Lung microvascular endothelial cell (primary cell): ENCODE measurements around the gene BMERB1. TPM values are rescaled to one million over a fixed set of nuclear protein-coding genes. Genes with fewer than 3 reads are reported as not detected.
A peak's percentile ranks its signal among the peaks of the same experiment; 100 is the strongest.
"Not testable (repeated sequence)": the region's sequence is repeated elsewhere in the genome, so short reads cannot be mapped to it uniquely, and the experiment has no call there.

Experiments
- DNase-seq, 2 donors: peaks; one replicate each; pipeline versions ENCODE4 v3.0.0 to v3.0.0-alpha.2; 2010; ENCODE audit warnings: low read depth in 2 of 2
- total RNA-seq: library from RNA; depleted of rRNA; stranded (reverse); fragments of >200 nt; gene quantifications from 2 replicates; pipeline ENCODE4 v1.2.1, GENCODE V29; 2014

The BMERB1 gene
- total RNA-seq, 1 donor from 2014 or later, result 12.3 TPM

DNA sequence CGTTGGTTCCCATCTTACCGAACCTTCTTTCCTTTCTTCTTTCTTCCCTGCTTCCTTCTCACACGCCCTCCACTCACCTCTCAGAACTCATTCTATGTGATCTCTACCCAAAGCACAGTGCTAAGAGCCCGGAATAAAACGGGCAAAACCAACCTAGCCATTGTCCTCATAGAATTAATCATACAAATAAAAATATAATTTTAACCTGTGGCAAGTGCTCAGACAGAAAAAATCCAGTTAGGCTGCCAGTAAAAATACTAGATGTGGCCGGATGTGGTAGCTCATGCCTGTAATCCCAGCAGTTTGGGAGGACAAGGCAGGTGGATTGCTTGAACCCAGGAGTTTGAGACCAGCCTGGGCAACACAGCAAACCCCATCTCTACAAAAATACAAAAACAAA is 27.0 kb downstream of the BMERB1 start:
- peak in 1 of 2 donors; percentile 55 for DNase-seq

DNA sequence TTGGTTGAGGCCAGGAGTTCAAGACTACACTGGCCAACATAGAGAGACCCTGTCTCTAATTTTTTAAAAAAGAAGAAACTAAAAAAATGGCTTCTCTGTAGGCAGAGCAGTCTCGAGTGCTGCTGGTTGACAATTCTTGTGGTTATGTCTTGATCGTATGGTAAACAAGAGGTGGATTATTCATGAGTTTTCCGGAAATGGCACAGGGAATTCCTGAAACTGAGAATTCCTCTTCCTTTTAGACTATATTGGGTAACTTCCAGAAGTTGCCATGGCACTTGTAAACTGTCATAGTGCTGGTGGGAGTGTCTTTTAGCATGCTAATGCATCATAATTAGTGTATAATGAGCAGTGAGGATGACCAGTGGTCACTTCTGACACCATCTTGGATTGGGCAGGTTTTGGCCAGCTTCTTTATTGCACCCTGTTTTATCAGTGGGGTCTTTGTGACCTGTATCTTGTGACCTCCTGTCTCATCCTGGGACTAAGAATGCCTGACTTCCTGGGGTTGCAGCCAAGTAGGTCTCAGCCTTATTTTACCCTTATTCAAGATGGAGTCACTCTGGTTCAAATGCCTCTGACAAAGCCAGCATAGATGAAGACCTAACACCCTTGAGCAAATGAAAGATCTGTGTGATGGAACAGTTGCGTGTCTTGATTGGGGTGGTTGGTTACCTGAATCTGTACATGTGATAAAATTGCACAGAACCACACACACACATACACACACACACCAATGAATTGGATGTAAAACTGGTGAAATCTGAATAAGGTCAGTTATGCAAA is 30.2 kb downstream of the BMERB1 start:
- DNase-seq, result peak in 1 of 2 donors; percentile 54

DNA sequence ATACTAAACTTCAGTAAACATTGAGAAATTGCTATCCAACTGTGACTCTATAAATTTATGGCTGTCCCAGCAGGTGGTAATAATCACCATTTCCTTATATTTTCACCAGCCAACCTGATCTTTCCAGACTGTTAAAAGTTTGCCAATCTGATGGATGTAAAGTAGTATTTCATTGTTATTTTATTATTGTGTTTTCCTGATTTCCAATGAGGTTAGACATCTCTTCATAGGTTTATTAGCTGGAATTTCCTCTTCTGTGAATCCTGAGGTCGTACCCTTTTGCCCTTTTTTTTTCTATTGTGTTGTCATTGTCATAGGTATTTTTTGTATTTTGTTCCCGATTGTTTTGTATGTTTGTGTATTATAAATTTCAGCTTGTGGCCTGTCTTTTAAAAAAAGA is 31.7 kb downstream of the BMERB1 start:
- peak in 1 of 2 donors; percentile 79 for DNase-seq

DNA sequence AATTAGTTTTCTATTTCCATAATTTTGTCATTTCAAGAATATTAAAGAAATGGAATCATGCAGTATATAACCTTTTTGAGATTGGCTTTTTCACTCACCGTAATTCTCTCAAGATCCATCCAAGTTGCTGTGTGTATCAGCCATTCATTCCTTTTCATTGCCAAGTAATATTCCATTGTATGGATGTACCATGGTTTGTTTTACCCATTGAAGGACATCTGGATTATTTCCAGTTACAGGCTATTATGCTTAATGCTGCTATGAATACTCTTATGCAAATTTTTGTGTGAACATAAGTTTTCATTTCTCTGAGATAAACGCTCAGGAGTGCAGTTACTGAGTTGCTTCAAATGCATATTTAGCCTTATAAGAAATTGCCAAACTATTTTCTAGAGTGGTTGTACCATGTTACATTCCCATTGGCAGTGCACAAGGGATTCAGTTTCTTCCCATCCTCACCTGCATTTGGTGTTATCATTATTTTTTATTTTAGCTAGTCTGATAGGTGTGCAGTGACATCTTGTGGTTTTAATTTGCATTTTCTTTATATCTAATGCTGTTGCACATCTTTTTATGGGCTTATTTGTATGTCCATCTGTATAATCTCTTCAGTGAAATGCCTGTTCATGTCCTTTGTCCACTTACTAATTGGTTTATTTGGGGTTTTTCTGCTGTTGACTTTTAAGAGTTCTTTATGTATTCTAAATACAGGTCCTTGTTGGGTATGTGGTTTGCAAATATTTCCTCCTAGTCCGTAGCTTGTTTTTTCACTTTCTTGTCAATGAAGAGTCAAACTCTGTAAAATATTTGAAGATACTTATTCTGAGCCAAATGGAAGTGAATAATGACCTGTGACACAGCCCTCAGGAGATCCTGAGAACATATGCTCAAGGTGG is 32.7 kb downstream of the BMERB1 start:
- peak; percentile 25 to 51 for DNase-seq

DNA sequence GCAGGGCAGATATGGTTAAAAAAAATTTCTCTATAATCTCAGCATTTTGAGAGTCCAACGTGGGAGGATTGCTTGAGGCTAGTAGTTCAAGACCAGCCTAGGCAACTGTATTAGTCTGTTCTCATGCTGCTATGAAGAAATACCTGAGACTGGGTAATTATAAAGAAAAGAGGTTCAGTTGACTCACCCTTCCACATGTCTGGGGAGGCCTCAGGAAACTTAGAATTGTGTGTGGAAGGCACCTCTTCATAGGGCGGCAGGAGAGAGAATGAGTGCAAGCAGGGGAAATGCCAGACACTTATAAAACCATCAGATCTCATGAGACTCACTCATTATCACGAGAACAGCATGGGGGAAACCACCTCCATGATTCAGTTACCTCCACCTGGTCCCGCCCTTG is 42.6 kb downstream of the BMERB1 start:
- not testable (repeated sequence) for DNase-seq

DNA sequence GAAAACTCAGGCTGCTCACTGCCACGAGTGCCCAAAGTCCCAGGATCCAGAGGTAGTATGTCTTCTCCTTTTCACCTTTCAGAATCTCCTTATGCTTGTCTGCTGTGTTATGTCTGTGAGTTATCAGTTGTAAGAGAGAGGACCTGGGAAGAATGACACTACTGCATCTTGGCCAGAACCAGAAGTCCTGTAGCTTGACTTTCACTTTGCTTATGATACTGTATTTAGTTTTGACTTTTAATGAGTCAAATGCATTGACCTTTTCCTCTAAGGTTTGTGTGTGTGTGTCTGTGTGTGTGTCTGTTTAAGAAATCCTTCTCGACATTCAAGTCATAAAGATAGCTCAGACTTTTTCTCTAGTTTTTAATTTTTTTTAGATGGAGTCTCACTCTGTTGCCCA is 43.4 kb downstream of the BMERB1 start:
- DNase-seq, result no peak

DNA sequence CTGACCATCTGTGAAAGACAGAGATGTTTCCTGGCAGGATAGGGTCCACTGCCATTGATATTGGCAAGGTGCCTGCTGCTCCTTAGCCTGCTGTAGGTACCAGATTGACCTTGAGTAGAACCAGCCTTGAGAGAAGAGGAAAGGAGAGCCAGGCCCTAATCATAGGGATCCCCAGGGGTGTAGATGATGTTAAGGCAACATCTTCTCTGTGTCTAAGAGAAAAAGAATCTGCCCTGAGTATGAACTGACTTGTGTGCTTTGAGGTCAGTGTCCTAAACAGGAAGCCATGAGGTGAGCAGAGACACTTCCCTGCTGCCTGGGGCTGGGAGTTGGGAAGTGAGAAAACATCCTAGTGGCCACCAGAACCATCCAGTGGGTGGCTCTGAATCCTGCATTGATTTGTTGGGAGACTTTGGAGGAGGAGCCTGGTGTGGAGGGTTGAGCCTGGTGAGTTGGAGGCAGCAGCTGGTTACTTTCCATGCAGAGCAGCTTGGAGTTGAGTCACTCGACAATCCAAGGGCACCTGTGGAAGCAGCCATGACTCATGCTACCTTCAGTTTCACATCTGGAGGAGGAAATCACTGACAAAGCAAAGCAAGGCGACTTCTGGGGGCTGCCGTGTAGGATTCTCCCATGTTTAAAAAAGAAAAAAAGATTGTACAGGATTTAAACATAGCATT is 47.8 kb downstream of the BMERB1 start:
- peak; percentile 98 to 99 for DNase-seq

DNA sequence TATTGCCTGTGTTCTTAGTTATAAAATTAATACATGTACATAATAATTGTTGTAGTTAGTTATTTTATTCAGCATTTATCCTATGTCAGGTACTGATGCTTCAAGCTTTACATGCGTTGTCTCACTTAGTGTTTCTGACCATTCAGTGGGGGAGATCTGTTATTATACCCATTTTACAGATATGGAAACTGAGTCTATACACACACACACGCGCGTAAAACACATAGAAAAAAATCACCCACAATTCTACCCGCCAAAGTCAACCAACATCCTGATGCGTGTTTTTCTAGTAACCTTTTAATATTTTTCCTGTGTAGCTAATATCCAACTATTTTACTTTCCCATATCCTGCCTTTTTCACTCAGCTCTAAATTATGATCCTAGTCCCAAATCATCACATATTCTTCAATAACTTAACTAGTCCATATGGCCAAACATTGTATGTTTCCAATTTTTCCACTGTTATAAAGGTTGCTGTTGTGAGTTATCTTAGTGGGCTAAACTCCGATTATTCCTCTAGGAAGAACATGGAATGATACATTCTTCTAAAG is 48.4 kb downstream of the BMERB1 start:
- no peak for DNase-seq

DNA sequence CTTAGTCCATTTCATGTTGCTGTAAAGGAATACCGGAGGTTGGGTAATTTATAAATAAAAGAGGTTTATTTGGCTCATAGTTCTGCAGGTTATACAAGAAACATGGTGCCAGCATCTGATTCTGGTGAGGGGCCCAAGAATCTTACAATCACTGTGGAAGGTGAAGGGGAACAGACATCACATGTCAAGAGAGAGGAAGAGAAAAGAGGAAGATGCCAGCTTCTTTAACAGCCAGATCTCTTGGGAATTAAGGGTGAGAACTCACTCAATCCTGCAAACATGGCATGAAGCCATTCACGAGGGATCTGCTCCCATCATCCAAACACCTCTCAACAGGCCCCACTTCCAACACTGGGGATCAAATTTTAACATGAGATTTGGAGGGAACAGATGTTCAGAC is 49.5 kb downstream of the BMERB1 start:
- DNase-seq, result no peak

DNA sequence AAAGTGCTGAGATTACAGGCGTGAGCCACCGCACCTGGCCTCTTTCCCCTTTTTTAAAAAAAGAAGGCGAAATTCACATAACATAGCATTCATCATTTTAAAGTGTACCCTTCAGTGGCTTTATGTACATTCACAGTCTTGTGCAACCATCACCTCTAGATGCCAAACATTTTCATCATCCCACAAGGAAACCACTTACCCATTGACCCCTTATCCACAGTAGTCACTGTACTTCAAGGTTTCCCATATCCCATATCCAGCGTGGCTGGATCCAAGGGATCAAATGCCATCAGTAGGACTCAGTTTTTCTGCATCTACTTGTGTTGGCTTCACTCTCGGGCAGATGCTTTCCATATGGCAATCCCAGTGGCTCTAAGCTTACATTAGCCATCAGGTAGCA is 50.3 kb downstream of the BMERB1 start:
- no peak for DNase-seq

DNA sequence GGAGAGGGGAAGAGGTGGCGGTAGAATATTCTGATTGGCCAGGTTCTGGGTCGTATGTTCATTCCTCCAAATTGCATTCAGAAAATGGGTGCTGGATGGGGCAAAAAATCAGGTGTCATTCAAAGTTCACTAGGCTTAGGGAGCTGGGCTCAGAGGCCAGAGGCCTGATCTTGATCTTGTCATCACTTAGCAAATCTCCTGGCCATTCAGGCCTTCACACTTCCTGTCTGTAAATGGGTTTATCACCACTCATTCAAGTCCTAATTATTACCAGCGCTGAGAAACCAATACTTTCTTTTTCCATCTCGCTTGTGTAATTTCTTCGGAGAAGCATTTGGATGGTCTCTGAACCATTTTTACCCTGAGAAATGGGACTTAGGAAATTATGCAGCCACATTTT is 50.8 kb downstream of the BMERB1 start:
- DNase-seq, result no peak

DNA sequence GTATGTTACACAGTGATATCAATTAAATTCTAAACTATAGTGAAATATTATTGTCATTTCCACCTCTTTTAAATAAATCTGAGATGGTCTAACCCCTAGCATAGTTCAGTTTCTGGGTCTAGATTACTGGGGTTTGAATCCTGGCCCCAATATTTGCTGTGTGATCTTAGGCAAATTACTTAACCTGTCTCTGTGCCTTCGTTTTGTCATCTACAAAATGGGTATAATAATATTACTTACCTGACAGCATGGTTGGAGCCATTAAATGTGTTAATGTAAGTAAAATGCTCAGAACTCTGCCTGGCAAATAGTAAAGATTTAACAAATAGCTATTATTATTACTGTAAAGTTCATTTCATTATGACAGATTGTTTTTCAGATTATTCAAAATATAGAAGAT is 52.3 kb downstream of the BMERB1 start:
- no peak for DNase-seq

DNA sequence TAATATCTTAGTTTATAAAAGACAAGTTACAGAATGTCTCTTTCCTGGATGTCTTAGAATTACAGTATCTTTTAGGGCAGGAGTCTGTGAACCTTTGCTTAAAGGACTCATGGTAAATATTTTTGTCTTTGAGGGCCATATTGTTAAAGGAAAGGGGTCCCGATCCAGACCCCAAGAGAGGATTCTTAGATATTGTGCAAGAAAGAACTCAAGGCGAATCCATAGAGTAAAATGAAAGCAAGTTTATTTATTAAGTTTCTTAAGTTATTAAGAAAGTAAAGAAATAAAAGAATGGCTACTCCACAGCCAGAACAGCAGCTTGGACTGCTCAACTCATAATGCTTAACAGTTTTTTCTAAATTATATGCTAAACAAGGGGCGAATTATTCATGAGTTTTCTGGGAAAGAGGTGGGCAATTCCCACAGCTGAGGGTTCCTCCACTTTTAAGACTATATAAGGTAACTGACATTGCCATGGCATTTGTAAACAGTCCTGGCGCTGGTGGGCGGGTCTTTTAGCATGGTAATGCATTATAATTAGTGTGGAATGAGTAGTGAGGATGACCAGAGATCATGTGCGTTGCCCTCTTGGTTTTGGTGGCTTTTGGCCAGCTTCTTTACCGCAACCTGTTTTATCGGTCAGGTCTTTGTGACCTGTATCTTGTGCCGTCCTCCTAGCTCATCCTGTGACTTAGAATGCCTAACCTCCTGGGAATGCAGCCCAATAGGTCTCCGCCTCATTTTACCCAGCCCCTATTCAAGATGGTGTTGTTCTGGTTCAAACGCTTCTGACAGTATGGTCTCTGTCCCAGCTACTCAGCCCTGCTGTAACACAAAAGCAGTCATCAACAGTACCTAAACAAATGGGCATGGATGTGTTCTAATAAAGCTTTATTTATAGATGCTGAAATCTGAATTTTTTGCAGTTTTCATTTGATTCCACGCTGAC is 53.2 kb downstream of the BMERB1 start:
- DNase-seq, result no peak

DNA sequence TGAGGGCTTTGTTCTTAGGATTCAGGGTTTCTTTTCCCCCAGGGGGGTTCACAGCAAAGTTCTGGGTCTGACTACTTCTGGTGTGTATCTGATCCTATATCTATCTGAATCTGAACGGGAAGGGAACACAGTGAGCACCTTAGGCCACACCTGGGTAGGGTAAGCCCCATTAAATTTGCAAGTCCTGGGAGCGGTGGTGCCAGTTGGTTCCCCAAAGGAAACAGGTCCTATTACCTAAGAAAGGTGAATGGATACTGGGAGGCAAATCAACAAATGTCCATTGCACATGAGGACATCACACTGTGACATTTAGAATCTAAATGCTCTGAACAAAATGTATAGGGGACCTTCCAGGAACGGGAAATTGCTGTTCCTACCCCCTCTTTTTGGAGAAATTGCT is 54.6 kb downstream of the BMERB1 start:
- DNase-seq, result no peak

DNA sequence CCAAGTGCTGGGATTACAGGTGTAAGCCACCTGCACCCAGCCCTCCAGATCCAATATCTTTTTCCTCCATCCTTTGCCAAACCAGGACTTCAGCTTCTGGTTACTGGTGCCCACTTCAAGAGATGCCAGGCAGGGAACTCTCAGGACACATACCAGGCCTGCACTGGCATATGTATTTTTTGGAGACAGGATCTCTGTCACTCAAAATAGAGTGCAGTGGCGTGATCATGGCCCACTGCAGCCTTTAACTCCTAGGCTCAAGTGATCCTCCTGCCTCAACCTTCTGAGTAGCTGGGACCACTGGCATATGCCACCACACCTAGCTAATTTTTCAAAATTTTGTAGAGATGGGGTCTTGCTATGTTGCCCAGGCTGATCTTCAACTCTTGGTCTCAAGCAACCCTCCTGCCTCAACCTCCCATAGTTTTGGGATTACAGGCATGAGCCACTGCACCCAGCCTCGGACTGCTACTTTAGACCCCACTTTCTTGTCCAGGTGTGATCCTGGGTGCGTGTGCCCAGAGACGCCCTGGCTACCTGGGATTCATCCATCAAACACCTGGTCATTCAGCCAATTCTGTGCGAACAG is 55.8 kb downstream of the BMERB1 start:
- no peak for DNase-seq

DNA sequence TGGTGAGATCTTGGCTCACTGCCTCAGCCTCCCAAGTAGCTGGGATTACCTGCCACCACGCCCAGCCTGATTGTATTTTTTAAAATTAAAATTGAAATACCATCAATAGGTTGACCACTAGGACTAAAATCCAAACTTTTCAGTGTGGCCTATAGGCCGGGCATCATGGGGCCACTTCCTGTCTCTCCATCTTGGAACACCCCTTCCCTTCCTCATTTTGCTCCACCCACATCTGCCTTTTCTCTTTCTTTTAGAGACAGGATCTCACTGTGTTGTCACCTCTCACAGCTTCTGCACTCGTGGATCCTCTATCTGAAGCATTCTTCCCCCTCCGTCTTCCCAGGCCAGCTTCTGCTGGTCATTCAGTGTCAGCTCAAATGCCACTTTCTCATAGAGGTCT is 57.0 kb downstream of the BMERB1 start:
- DNase-seq, result no peak

DNA sequence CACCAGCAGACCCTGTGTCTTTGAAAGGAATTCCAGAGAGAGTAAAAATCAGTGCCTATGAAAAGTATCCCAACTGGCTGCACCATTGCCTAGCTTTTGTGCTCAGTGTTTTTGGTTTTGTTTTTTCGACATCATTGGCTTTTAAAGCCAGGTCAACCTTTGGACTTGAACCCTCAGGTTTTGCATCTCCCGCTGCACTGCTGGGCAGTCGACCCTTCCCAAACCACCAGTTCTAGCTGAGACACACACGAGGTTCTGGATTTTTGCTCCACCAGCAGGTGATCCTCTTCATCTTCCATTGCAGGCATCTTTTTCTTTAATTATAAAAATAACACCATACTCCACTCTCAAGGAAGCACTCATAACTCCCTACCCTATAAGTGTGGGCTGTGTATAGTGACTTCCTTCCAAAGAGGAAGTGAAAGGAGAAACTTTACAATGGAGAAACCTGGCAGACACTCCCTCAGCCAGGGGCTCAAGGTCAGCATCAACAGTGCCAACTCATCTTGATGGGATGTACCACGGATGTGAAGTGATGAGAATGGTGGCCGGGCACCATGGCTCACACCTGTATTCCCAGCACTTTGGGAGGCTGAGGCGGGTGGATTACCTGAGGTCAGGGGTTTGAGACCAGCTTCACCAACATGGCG is 57.8 kb downstream of the BMERB1 start:
- DNase-seq, result no peak

DNA sequence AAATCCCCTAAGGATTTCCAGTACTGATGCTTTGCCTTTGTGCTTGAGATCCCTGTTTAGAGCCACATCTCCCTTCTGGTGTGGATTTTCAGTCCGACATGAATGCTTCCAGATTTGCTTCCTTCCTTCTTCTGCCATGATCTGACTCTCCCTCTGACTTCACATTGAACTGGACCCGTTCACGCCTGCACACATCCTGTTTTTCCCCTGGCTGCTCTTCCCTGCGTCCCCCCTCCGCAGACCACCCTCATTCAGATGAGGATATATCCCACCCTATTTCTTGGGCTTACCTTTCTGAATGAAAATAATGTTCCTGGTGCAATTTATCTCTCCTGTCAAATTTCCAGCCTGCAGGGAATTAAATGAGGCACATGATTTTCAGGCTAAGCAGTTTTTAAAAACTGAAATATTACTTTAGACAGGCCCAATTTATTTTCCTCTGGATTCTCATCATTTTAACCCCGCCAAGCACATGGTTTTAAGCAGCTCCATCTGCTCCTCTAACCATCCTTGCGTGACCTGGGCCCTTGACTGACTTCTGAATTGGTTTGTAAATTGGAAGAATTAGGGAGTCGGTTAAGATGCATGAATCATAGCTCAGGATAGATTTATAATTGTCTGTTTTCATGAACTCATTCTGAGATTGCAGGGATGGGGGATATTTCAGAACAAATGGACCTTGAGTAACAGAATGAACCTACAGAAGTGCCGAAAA is 59.2 kb downstream of the BMERB1 start:
- peak; percentile 33 to 63 for DNase-seq

DNA sequence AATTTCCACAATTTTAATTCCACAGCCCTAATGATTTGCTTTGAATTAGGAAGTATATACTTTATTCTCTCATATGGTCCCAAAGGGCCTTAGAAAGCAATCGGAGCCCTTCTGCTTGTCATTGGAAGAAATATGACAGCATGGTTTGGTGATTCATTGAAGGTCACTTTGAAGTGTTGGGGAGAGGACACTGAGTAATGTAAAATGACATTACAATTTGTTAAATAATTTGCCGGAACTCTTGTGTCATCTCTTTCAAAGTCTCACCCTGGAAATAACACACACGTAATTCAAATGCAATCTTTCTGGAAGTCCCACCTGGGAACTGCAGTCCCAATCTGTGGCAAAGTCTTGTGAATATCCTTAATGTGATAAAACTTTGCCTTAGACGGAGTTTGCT is 59.8 kb downstream of the BMERB1 start:
- peak; percentile 20 to 73 for DNase-seq
